Stimulated activated CD4-positive, alpha-beta T cell treated with anti-CD3 and anti-CD28 coated beads, Interleukin-12 subunit alpha, Interleukin-12 subunit beta, amount 100 ng/mL, for 4 hours (primary cell): ENCODE measurements around the gene SFXN2.

Experiments
- DNase-seq: peaks from one replicate; pipeline ENCODE4 v3.0.0-alpha.2; 2020

Gene SFXN2

GRCh38 chr10:102779680-102780526 lies 65.5 kb downstream of the SFXN2 start:
- no peak for DNase-seq

- no peak for DNase-seq
Observed at GRCh38 chr10:102780527-102780808, 66.0 kb downstream of the SFXN2 start.

GRCh38 chr10:102781090-102781920 lies 66.9 kb downstream of the SFXN2 start:
- no peak for DNase-seq

- DNase-seq, result no peak
Observed at GRCh38 chr10:102781921-102782557, 67.6 kb downstream of the SFXN2 start.

- DNase-seq, result no peak
Observed at GRCh38 chr10:102782673-102783551, 68.5 kb downstream of the SFXN2 start.

- DNase-seq, result no peak
Observed at GRCh38 chr10:102783568-102783967, 69.1 kb downstream of the SFXN2 start.

GRCh38 chr10:102785818-102786217 lies 71.4 kb downstream of the SFXN2 start:
- DNase-seq, result no peak

- no peak for DNase-seq
Observed at GRCh38 chr10:102791754-102792395, 77.4 kb downstream of the SFXN2 start.
